Lower lobe of right lung (tissue), 2 donors: ENCODE results near the gene WNT7A. TPM values are rescaled to one million over a fixed set of nuclear protein-coding genes. Genes with fewer than 3 reads are reported as not detected.

ENCODE experiments used
- ATAC-seq, 2 donors: fragments of 200-7000 bp; cut with Tn5 transposase; one replicate each; pipeline ENCODE4 v1.9.1; 2020 to 2022; ENCODE audit warnings: mild to moderate bottlenecking in 2 of 2, moderate library complexity in 2 of 2
- DNase-seq: peaks from one replicate; pipeline ENCODE4 v3.0.0-alpha.2; 2020
- H3K27ac ChIP-seq: fragments of 200-600 bp; one replicate; pipeline ENCODE4 v1.8.0; 2022
- H3K27me3 ChIP-seq: fragments of 200-600 bp; one replicate; pipeline ENCODE4 v1.8.0; 2022; ENCODE audit warnings: low read depth
- H3K36me3 ChIP-seq: fragments of 200-600 bp; one replicate; pipeline ENCODE4 v1.8.0; 2022; ENCODE audit warnings: mild to moderate bottlenecking
- H3K4me1 ChIP-seq: fragments of 200-600 bp; one replicate; pipeline ENCODE4 v1.8.0; 2022
- H3K4me3 ChIP-seq: fragments of 200-600 bp; one replicate; pipeline ENCODE4 v1.8.0; 2022; ENCODE audit warnings: mild to moderate bottlenecking
- H3K9me3 ChIP-seq: fragments of 200-600 bp; one replicate; pipeline ENCODE4 v1.8.0; 2022
- intact Hi-C: fragments of 100-400 bp; cut with DNase I; formaldehyde crosslinking; loops from one replicate; pipeline ENCODE4 v1.11.0; 2022
- total RNA-seq: library from RNA; stranded (reverse); fragmentation: NEBNext Ultra II Directional; extraction: Animal tissue kit (Norgen Biotek cat#: 25700); gene quantifications from one replicate; pipeline ENCODE4 v1.2.1, GENCODE V29; 2021
- TF ChIP-seq, protein P1 (sequence below): fragments of 200-600 bp; IDR thresholded peaks from one replicate; pipeline ENCODE4 v1.8.0; 2022; ENCODE audit warnings: antibody characterized with exemption, mild to moderate bottlenecking
- donor health status: DM: no; HTN: yes; CAD: no; lungs with severe emphysema.

Gene WNT7A
- total RNA-seq, 1 donor from 2014 or later, result 4.1 TPM

DNA sequence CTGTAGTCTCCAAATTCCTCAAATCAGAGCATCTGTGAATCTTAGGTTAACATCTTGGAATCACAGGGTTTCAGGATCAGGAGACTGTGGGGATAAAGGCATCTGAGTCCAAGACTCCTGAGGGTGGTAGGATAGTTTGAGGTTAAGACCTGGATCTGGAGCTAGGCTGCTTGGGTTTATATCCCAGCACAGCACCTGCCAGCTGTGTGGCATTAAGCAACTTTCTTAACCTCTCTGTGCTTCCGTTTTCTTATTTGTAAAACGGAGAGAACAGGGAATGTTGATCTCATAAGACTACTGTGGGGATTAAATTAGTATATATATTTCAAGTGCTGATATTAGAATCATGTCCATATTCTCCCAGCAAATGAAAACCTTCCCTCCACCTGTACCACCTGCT is 33.6 kb downstream of the WNT7A start:
- H3K4me1 ChIP-seq, result no peaks in the 10 kb centered on the region
- H3K27ac ChIP-seq, result no peak overlapping the region
- TF ChIP-seq, protein P1, sequence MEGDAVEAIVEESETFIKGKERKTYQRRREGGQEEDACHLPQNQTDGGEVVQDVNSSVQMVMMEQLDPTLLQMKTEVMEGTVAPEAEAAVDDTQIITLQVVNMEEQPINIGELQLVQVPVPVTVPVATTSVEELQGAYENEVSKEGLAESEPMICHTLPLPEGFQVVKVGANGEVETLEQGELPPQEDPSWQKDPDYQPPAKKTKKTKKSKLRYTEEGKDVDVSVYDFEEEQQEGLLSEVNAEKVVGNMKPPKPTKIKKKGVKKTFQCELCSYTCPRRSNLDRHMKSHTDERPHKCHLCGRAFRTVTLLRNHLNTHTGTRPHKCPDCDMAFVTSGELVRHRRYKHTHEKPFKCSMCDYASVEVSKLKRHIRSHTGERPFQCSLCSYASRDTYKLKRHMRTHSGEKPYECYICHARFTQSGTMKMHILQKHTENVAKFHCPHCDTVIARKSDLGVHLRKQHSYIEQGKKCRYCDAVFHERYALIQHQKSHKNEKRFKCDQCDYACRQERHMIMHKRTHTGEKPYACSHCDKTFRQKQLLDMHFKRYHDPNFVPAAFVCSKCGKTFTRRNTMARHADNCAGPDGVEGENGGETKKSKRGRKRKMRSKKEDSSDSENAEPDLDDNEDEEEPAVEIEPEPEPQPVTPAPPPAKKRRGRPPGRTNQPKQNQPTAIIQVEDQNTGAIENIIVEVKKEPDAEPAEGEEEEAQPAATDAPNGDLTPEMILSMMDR, result no peak
- peaks cover 7% of the 10 kb centered on the region for H3K27me3 ChIP-seq
- no peak overlapping the region for H3K4me3 ChIP-seq
- no peak for ATAC-seq
- H3K9me3 ChIP-seq, result no peaks in the 10 kb centered on the region
- H3K36me3 ChIP-seq, result no peaks in the 10 kb centered on the region
- intact Hi-C loops, result no loop called here
- DNase-seq, result no peak

DNA sequence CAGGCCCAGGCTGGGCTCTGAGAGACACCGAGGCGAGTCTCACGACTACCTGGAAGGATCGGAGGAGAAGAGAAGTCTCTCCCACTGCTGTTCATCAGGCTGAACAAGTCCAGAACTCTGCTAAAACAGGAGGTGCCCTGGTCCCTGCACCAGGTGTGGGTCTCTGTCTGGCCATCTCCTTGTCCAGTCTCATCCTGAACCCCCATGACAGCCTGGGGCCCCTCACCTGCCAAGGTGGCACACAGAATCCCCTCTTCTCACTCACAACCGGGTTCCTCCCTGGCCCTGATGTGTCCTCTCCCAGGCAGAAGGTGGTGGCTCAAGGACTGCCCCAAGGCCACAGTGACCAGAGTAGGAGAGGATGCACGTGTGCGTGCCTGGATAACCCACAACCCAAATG is 34.1 kb downstream of the WNT7A start:
- no peak overlapping the region for H3K27ac ChIP-seq
- intact Hi-C loops, result no loop called here
- H3K27me3 ChIP-seq, result peaks cover 7% of the 10 kb centered on the region
- no peak overlapping the region for H3K4me3 ChIP-seq
- no peaks in the 10 kb centered on the region for H3K4me1 ChIP-seq
- TF ChIP-seq, protein P1, result no peak
- DNase-seq (no peak), ATAC-seq (no peak)
- H3K36me3 ChIP-seq, result no peaks in the 10 kb centered on the region
- H3K9me3 ChIP-seq, result no peaks in the 10 kb centered on the region

DNA sequence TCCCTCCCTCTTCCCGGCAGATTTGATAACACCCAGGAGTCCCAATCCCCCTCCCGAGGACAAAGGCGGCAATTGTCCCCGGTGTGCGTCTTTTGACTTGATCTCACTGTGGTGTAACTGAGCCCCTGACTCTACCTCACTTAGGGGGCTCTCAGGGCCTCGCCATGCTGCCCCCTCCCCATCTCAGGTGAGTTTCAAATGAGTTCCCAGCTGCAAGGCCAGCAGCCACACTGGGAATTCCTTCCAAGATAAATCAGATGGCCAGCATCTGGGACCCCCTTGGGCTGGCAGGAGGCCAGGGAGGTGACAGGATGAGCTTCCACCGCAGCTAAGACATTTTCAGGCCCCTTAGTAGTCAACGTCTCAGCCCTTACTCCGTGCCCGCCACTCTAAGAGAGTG is 35.0 kb downstream of the WNT7A start:
- Histone ChIP-seq H3K9me3 (no peaks in the 10 kb centered on the region), H3K36me3 (no peaks in the 10 kb centered on the region), H3K27ac (no peak overlapping the region), H3K4me3 (no peak overlapping the region), H3K4me1 (no peaks in the 10 kb centered on the region), H3K27me3 (peaks cover 7% of the 10 kb centered on the region)
- intact Hi-C loops, result no loop called here
- no peak for DNase-seq
- TF ChIP-seq, protein P1, result no peak
- no peak for ATAC-seq

DNA sequence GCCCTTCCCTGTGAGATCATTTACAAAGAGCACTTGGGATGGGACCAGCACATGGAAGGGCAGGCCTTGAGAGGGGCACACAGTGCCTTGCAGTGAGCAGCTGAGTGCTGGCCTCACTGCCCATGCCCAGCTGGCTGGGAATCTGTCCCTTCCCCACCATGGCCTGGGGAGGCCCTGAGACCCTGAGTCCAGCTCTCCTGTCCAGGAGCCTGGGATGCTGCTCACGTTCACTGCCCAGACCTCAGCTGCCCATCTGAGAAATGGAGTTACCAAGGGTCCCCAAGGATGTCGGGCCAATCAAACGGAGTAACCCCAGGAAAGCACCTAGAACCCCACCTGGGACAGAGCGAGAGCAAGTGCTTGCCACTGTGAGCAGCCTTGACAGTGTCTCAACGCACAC is 35.6 kb downstream of the WNT7A start:
- H3K4me3 ChIP-seq, result no peak overlapping the region
- H3K27me3 ChIP-seq, result peaks cover 7% of the 10 kb centered on the region
- H3K4me1 ChIP-seq, result no peaks in the 10 kb centered on the region
- H3K27ac ChIP-seq, result no peak overlapping the region
- DNase-seq (no peak), ATAC-seq (no peak)
- intact Hi-C loops, result no loop called here
- H3K36me3 ChIP-seq, result no peaks in the 10 kb centered on the region
- no peaks in the 10 kb centered on the region for H3K9me3 ChIP-seq
- TF ChIP-seq, protein P1, result no peak

DNA sequence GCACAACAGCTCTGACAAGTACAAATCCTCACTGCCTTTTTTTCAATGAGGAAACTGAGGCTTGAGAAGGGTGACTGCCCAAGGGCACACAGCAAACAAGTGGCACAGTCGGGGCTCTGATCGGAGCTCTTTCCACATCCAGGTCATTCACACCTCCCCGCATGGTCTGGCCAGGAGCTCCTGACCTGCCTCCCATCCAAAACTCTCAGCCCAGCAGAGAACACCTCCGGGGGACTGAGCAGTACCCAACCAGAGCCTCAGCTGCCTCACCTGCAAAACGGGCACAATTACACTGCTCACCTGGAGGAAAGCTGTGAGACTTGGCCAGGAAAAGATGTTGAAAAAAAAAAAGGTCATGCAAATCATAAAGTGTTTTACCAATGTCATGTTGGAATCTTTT is 36.5 kb downstream of the WNT7A start:
- TF ChIP-seq, protein P1, result no peak
- Histone ChIP-seq H3K9me3 (no peaks in the 10 kb centered on the region), H3K27me3 (peaks cover 7% of the 10 kb centered on the region), H3K36me3 (no peaks in the 10 kb centered on the region), H3K4me1 (no peaks in the 10 kb centered on the region), H3K27ac (no peak overlapping the region), H3K4me3 (no peak overlapping the region)
- no peak for ATAC-seq
- intact Hi-C loops, result no loop called here
- no peak for DNase-seq

DNA sequence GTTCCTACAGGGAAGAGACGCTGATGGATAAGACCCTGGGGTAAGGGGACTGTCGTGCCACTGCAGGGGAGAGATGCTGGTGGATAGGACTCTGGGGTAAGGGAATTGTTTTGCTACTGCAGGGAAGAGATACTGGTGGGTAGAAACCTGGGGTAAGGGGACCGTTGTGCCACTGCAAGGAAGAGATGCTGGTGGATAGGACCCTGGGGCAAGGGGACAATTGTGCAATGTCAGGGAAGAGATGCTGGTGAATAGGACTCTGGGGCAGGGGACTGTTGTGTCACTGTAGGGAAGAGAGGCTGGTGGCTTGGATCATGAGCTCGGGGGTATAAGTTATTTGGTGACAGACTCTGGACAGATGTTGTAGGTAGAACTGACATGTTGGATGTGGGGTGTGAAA is 37.6 kb downstream of the WNT7A start:
- TF ChIP-seq, protein P1, result no peak
- ATAC-seq (no peak), DNase-seq (no peak)
- Histone ChIP-seq H3K27me3 (peaks cover 7% of the 10 kb centered on the region), H3K4me1 (no peaks in the 10 kb centered on the region), H3K36me3 (no peaks in the 10 kb centered on the region), H3K9me3 (no peaks in the 10 kb centered on the region), H3K27ac (no peak overlapping the region), H3K4me3 (no peak overlapping the region)
- intact Hi-C loops, result no loop called here
